Esophagus muscularis mucosa (tissue), 4 donors: Measurements from ENCODE around the gene ZNF853. TPM values are rescaled to one million over a fixed set of nuclear protein-coding genes. Genes with fewer than 3 reads are reported as not detected.

Experiments
- DNase-seq: peaks from one replicate; pipeline ENCODE4 v3.0.0-alpha.2; 2017; ENCODE audit errors: extremely low spot score
- H3K27ac ChIP-seq, 4 donors: fragments of 200-600 bp; sonication (generic); replicated peaks in 1 of 4; 1 replicate in 3 of 4; 2 replicates in 1 of 4; pipeline ENCODE4 v1.5.1; 2016 to 2019; ENCODE audit warnings: mild to moderate bottlenecking in 1 of 4
- H3K27me3 ChIP-seq, 4 donors: fragments of 200-600 bp; sonication (generic); one replicate each; pipeline versions ENCODE4 v1.5.1 to v1.6.0; 2016 to 2019
- H3K36me3 ChIP-seq, 4 donors: fragments of 200-600 bp; sonication (generic); one replicate each; pipeline ENCODE4 v1.5.1; 2016 to 2019
- H3K4me1 ChIP-seq, 4 donors: fragments of 200-600 bp; sonication (generic); one replicate each; pipeline ENCODE4 v1.5.1; 2016 to 2019
- H3K4me3 ChIP-seq, 4 donors: fragments of 200-600 bp; sonication (generic); 1 replicate in 2 of 4; 2 replicates in 2 of 4; pipeline ENCODE4 v1.5.1; 2016 to 2019; ENCODE audit warnings: mild to moderate bottlenecking in 4 of 4, moderate library complexity in 1 of 4
- H3K9me3 ChIP-seq, 4 donors: fragments of 200-600 bp; sonication (generic); 1 replicate in 3 of 4; 2 replicates in 1 of 4; pipeline ENCODE4 v1.5.1; 2016 to 2019
- EP300 ChIP-seq: sonication (generic); formaldehyde crosslinking; IDR thresholded peaks from one replicate; pipeline ENCODE4 v1.6.1; 2017; ENCODE audit warnings: antibody characterized with exemption
- POLR2A ChIP-seq: fragments of 450-650 bp; IDR thresholded peaks from one replicate; pipeline ENCODE4 v1.6.1; 2017; ENCODE audit warnings: antibody characterized with exemption, moderate library complexity, mild to moderate bottlenecking, low read depth
- POLR2AphosphoS5 ChIP-seq, 2 donors: sonication (generic); formaldehyde crosslinking; IDR thresholded peaks; one replicate each; pipeline ENCODE4 v1.6.1; 2017; ENCODE audit warnings: antibody characterized with exemption in 2 of 2
- WGBS: methylation state at CpG from one replicate; pipeline ENCODE4 v1.1.5; 2018; 5-methylcytosine and 5-hydroxymethylcytosine counted together
- intact Hi-C: fragments of 100-400 bp; cut with DNase I; formaldehyde crosslinking; loops from one replicate; pipeline ENCODE4 v1.15.1; 2023
- total RNA-seq, 4 donors: library from RNA; depleted of rRNA; stranded (reverse); fragments of >200 nt; gene quantifications; one replicate each; pipeline versions ENCODE4 v1.1.0 to v1.2.1, GENCODE V29; 2016
- TF ChIP-seq, protein P1 (sequence below), 3 experiments: fragments of 200-600 bp in 2 of 3; fragments of 450-650 bp in 1 of 3; sonication (generic) in 2 of 3; IDR thresholded peaks; one replicate each; pipeline ENCODE4 v1.5.1; 2017 to 2019; ENCODE audit warnings: antibody characterized with exemption in 3 of 3, mild to moderate bottlenecking in 2 of 3, moderate library complexity in 1 of 3

Gene ZNF853
- total RNA-seq, 4 donors from 2014 or later, result 13.7 to 38.6 (median 23.6) TPM

DNA sequence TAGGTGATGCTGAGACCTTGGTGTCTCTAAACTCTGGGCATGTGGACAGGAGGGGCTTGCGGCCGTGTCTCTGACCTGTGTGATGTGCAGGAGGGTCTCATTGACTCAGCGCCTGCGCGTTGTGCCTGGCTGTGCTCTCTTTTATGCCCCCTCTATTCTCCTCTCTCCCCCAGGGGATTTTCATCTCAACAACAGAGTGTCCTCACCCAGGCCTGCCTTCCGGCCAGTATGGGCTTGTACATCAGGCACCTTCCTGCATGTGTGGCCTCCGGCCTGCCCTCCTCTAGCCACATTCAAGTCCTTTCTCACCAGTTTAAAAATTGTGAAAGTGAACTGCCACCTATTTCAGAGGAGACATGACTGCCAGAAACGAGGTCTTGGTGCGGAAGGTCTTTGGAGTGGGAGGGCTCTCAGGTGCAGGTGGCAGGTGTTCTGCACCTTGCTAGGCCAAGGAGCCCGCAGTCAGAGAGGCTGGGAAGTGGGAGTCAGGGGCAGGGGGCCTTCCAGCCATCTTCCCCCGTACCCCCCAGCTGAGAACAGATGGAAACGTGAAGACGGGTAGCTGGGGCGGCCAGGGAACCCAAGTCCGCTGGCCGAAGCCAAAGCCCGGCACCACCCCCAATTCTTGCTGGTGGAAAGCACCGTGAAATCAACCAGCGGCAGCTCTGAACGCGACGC is 26.1 kb upstream of the ZNF853 start:
- Histone ChIP-seq H3K27me3 (no peaks in the 10 kb centered on the region), H3K9me3 (no peaks in the 10 kb centered on the region), H3K4me3 (peak overlapping the region; percentile 84 to 92 (median 88)), H3K27ac (peak overlapping the region; percentile 84 to 92 (median 87)), H3K4me1 (peaks cover 13 to 24% (median 21%) of the 10 kb centered on the region in 4 donors), H3K36me3 (peaks cover 32 to 79% (median 64%) of the 10 kb centered on the region in 4 donors)
- DNase-seq, result no peak
- intact Hi-C loops, result no loop called here
- 83% methylated on average over 9 of the region's 22 CpGs for WGBS
- TF ChIP-seq POLR2AphosphoS5 (IDR thresholded peaks at IDR 0.05) (no peak), EP300 (no peak), POLR2A (no peak)
- TF ChIP-seq, protein P1, sequence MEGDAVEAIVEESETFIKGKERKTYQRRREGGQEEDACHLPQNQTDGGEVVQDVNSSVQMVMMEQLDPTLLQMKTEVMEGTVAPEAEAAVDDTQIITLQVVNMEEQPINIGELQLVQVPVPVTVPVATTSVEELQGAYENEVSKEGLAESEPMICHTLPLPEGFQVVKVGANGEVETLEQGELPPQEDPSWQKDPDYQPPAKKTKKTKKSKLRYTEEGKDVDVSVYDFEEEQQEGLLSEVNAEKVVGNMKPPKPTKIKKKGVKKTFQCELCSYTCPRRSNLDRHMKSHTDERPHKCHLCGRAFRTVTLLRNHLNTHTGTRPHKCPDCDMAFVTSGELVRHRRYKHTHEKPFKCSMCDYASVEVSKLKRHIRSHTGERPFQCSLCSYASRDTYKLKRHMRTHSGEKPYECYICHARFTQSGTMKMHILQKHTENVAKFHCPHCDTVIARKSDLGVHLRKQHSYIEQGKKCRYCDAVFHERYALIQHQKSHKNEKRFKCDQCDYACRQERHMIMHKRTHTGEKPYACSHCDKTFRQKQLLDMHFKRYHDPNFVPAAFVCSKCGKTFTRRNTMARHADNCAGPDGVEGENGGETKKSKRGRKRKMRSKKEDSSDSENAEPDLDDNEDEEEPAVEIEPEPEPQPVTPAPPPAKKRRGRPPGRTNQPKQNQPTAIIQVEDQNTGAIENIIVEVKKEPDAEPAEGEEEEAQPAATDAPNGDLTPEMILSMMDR (IDR thresholded peaks at IDR 0.05), result no peak

GRCh38 chr7:6589829-6590644 is 25.4 kb upstream of the ZNF853 start, which contains the start of gene INTS15:
Gene INTS15, plus strand, starts transcription at chr7:6590021. Its CDS starts 263 bp downstream, at chr7:6590284.
- Histone ChIP-seq H3K9me3 (no peaks in the 10 kb centered on the region), H3K4me1 (peaks cover 13 to 24% (median 21%) of the 10 kb centered on the region in 4 donors), H3K27ac (peak within 1 kb of the TSS; percentile 84 to 92 (median 87)), H3K27me3 (no peaks in the 10 kb centered on the region), H3K4me3 (peak within 1 kb of the TSS; percentile 84 to 92 (median 88)), H3K36me3 (peaks cover 33 to 79% (median 65%) of the 10 kb centered on the region in 4 donors)
- intact Hi-C loops, result no loop called here
- TF ChIP-seq EP300, result no peak
- TF ChIP-seq, protein P1 (IDR thresholded peaks at IDR 0.05), result peak; percentile 84 to 93 (median 90)
- TF ChIP-seq POLR2A, result no peak
- peak; percentile 17 to 69 for TF ChIP-seq POLR2AphosphoS5 (IDR thresholded peaks at IDR 0.05)
- DNase-seq, result no peak
- WGBS, result 2% methylated on average over 9 of the region's 107 CpGs

GRCh38 chr7:6590645-6591110 is 24.7 kb upstream of the ZNF853 start:
- 13% methylated on average over 10 of the region's 10 CpGs for WGBS
- Histone ChIP-seq H3K9me3 (no peaks in the 10 kb centered on the region), H3K27me3 (no peaks in the 10 kb centered on the region), H3K4me3 (peak overlapping the region; percentile 84 to 92 (median 88)), H3K27ac (peak overlapping the region; percentile 84 to 92 (median 87)), H3K36me3 (peaks cover 35 to 79% (median 65%) of the 10 kb centered on the region in 4 donors), H3K4me1 (peaks cover 13 to 24% (median 21%) of the 10 kb centered on the region in 4 donors)
- intact Hi-C loops, result no loop called here
- TF ChIP-seq POLR2AphosphoS5 (IDR thresholded peaks at IDR 0.05), result no peak
- TF ChIP-seq, protein P1 (IDR thresholded peaks at IDR 0.05), result no peak
- TF ChIP-seq EP300, result no peak
- no peak for TF ChIP-seq POLR2A
- DNase-seq, result no peak

DNA sequence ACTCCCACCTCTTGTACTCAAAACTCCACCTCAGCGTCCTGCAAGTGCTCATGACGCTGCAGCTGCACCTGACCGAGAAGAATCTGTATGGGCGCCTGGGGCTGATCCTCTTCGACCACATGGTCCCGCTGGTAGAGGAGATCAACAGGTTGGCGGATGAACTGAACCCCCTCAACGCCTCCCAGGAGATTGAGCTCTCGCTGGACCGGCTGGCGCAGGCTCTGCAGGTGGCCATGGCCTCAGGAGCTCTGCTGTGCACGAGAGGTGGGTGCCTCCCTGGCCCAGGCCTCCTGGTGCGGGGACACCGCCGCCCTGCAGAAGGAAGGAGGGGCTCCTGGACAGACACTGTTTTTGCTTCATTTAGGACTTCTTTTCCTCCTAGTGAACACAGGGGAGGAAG is 15.3 kb upstream of the ZNF853 start:
- intact Hi-C loops, result no loop called here
- no peaks in the 10 kb centered on the region for H3K27me3 ChIP-seq
- DNase-seq, result no peak
- no peak overlapping the region for H3K27ac ChIP-seq
- peaks cover 68 to 100% (median 99%) of the 10 kb centered on the region in 4 donors for H3K36me3 ChIP-seq
- H3K4me1 ChIP-seq, result no peaks in the 10 kb centered on the region
- TF ChIP-seq POLR2A (no peak), POLR2AphosphoS5 (IDR thresholded peaks at IDR 0.05) (no peak), EP300 (no peak)
- TF ChIP-seq, protein P1 (IDR thresholded peaks at IDR 0.05), result no peak
- no peaks in the 10 kb centered on the region for H3K9me3 ChIP-seq
- no peak overlapping the region for H3K4me3 ChIP-seq
- 88% methylated on average over 14 of the region's 15 CpGs for WGBS
